Adrenal gland (tissue), 5 donors: ENCODE data around the gene FCHO2.

ENCODE experiments used
- CTCF ChIP-seq, 6 experiments: fragments of 450-650 bp in 4 of 6; fragments of 200-600 bp in 2 of 6; sonication (generic) in 1 of 6; IDR thresholded peaks; 1 replicate in 5 of 6; 2 replicates in 1 of 6; pipeline versions ENCODE4 v1.5.1 to v1.8.0; 2016 to 2021; ENCODE audit warnings: antibody characterized with exemption in 6 of 6, mild to moderate bottlenecking in 2 of 6, moderate library complexity in 1 of 6
- POLR2A ChIP-seq, 2 donors: fragments of 450-650 bp; IDR thresholded peaks; one replicate each; pipeline ENCODE4 v1.6.1; 2017; ENCODE audit warnings: antibody characterized with exemption in 2 of 2, mild to moderate bottlenecking in 2 of 2, moderate library complexity in 1 of 2
- donor health status: DM: no; HTN: no; CAD: no.

GRCh38 chr5:73131711-73132425, 176.0 kb downstream of the FCHO2 start:
- TF ChIP-seq CTCF (IDR thresholded peaks at IDR 0.05) (no peak), POLR2A (IDR thresholded peaks at IDR 0.05) (no peak)
